Activated CD4-positive, alpha-beta T cell treated with anti-CD3 and anti-CD28 coated beads, Interleukin-2, amount 10 ng/mL, durations not matched to agents 24 days and 14 days (primary cell): Measurements from ENCODE around the gene SLC19A1. TPM values are rescaled to one million over a fixed set of nuclear protein-coding genes. Genes with fewer than 3 reads are reported as not detected.

ENCODE experiments used
- DNase-seq: peaks from one replicate; pipeline ENCODE4 v3.0.0; 2022
- H3K27ac Mint-ChIP-seq: one replicate; pipeline ENCODE4 v1.8.0; 2022; ENCODE audit warnings: mild to moderate bottlenecking, mixed read lengths
- H3K27me3 Mint-ChIP-seq: one replicate; pipeline ENCODE4 v1.8.0; 2022; ENCODE audit warnings: mixed read lengths
- H3K36me3 Mint-ChIP-seq: one replicate; pipeline ENCODE4 v1.8.0; 2022; ENCODE audit warnings: low read depth, mild to moderate bottlenecking, mixed read lengths
- H3K4me1 Mint-ChIP-seq: one replicate; pipeline ENCODE4 v1.8.0; 2021; ENCODE audit warnings: mixed read lengths
- H3K4me3 Mint-ChIP-seq: one replicate; pipeline ENCODE4 v1.8.0; 2022; ENCODE audit warnings: mild to moderate bottlenecking, moderate library complexity, mixed read lengths
- H3K9me3 Mint-ChIP-seq: one replicate; pipeline ENCODE4 v1.8.0; 2021; ENCODE audit warnings: mixed read lengths
- intact Hi-C: fragments of 100-400 bp; cut with micrococcal nuclease; formaldehyde crosslinking; loops from one replicate; pipeline ENCODE4 v1.15.1; 2023
- total RNA-seq: library from RNA; stranded (reverse); gene quantifications from 2 replicates; pipeline ENCODE4 v1.2.3, GENCODE V29; 2022

SLC19A1 gene
- total RNA-seq, 1 donor from 2014 or later: 100 TPM

DNA sequence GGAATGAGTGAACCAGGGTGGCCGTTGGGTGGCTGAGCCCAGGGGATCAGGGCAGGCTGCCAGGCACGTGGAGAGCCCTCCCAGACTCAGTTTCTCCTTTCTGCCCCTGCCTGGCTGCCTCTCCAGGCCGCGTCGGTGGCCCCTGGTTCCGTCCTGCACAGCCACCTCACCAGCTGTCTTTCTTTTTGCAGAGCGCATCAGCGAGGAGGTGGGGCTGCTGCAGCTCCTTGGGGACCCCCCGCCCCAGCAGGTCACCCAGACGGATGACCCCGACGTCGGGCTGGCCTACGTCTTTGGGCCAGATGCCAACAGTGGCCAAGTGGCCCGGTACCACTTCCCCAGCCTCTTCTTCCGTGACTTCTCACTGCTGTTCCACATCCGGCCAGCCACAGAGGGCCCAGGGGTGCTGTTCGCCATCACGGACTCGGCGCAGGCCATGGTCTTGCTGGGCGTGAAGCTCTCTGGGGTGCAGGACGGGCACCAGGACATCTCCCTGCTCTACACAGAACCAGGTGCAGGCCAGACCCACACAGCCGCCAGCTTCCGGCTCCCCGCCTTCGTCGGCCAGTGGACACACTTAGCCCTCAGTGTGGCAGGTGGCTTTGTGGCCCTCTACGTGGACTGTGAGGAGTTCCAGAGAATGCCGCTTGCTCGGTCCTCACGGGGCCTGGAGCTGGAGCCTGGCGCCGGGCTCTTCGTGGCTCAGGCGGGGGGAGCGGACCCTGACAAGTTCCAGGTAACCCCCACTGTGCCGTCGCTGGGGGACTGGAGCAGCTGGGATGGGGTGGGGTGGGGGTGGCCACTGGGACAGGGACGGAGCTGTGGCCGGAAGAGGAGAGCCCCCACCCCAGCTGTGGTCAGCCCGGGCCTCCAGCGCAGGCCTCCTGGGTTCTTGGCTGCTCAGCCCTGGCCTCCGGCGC lies 73.9 kb downstream of the SLC19A1 start:
- Mint-ChIP-seq H3K9me3 (no peaks in the 10 kb centered on the region), H3K36me3 (no peaks in the 10 kb centered on the region), H3K27me3 (peaks cover 4% of the 10 kb centered on the region), H3K4me3 (no peak overlapping the region), H3K4me1 (peaks cover 10% of the 10 kb centered on the region), H3K27ac (no peak overlapping the region)
- intact Hi-C loops: no loop called here
- DNase-seq: no peak

DNA sequence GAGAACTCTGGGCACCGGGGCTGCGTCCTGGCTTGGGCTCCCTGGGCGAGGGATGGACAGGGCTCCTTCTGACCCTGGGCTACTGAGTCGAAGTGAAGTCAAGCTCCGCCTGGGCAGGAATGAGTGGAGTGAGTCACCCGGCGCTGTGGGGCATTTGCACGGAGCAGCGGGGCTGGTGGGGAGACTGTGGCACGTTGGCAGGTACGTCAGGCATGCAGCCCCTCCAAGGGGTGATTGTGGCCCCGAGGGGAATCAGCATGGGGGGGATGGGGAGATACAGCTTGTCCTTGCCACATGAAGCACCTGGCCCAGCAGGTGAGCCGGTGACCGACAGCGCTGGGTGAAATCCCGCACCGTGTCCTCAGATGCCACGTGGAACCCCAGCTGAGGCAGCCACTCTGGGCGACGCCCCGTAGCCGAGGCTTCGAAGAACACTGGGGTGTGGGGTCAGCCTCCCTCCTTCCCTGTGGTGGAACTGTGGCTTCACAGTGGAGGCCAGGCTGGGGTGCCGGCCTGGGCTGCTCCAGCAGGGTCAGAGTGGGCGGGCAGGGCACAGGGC lies 74.9 kb downstream of the SLC19A1 start:
- Mint-ChIP-seq H3K27ac (no peak overlapping the region), H3K27me3 (peaks cover 9% of the 10 kb centered on the region), H3K36me3 (no peaks in the 10 kb centered on the region), H3K4me3 (no peak overlapping the region), H3K9me3 (no peaks in the 10 kb centered on the region), H3K4me1 (peaks cover 10% of the 10 kb centered on the region)
- intact Hi-C loops: no loop called here
- no peak for DNase-seq

DNA sequence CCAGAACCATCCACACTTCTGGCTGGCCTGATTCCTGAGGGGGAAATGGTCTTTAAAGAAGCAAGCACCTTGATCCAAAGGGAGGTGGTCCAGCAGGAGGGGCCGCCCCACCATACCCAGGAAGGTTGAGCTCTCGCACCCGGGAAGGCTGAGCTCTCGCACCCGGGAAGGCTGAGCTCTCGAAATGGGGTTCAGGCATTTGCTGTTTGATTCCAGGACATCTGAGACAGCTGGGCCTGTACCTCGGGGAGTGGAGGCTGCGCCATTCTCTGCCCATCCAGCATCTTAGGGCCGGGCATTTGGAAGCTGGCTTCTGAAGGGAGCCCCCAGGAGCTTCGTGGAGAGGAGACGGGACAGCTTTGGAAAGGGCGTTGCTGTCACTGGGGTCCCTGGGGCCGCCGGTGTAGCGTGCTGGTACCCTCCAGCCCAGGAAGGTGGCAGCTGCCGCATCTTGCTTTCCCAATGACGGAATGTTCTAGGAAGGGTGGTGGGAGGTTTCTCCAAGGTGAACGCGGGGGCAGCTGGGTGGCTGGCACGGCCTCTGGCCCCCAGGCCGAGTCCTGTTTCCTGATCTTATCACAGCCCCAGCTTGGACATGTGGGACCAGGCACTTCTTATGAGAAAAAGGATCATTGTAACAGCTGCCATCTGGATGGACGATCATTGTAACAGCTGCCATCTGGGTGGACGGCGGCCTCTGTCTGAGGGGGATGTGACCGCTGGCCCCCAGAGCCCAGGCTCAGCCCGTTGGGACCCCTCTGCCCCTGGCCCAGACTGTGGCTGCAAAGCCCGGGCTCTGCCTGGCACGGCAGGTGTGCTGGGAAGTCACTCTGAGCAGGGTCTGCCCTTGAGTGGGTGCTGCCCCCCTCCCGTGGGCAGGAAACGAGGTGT lies 75.7 kb downstream of the SLC19A1 start:
- H3K27me3 Mint-ChIP-seq: peaks cover 13% of the 10 kb centered on the region
- no peak overlapping the region for H3K4me3 Mint-ChIP-seq
- H3K27ac Mint-ChIP-seq: no peak overlapping the region
- H3K4me1 Mint-ChIP-seq: peaks cover 10% of the 10 kb centered on the region
- intact Hi-C loops: no loop called here
- no peak for DNase-seq
- no peaks in the 10 kb centered on the region for H3K36me3 Mint-ChIP-seq
- H3K9me3 Mint-ChIP-seq: no peaks in the 10 kb centered on the region

DNA sequence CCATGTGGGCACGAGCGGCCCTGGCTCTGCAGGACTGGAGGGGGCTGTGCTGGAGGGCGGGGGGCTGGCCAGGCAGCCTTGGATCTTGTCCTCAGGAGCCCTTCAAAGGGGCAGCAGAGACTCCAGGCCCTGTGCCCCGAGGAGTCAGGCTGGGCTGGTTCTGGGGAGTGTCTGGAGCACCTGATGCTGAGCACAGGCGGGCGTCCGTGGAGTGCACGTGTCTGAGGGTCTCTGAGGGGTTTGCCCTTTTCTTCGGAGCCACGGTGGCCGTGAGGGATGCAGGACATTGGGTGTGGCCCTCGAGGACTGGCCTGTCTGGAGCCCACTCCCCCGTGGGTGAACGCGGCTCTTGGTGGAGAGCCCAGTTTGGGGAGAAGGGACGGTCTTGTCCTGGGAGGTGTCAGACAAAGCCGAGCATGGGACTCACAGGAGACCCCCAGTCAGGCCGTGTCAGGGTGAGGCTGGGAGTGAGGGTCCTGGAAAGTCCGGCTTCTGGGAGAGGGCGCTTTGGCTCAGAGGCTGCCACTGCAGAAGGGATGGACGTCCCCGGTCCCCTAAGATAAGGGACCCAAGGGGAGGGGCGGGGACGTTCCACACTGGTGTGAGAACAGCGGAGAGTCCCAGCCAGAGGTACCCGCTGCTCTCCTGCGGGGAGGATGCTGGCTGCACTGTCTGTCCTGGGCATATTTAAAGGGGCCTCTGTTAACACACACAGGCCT lies 76.5 kb downstream of the SLC19A1 start:
- H3K36me3 Mint-ChIP-seq: no peaks in the 10 kb centered on the region
- H3K9me3 Mint-ChIP-seq: no peaks in the 10 kb centered on the region
- no peak overlapping the region for H3K4me3 Mint-ChIP-seq
- intact Hi-C loops: no loop called here
- H3K27ac Mint-ChIP-seq: no peak overlapping the region
- peaks cover 15% of the 10 kb centered on the region for H3K27me3 Mint-ChIP-seq
- peaks cover 6% of the 10 kb centered on the region for H3K4me1 Mint-ChIP-seq
- no peak for DNase-seq

DNA sequence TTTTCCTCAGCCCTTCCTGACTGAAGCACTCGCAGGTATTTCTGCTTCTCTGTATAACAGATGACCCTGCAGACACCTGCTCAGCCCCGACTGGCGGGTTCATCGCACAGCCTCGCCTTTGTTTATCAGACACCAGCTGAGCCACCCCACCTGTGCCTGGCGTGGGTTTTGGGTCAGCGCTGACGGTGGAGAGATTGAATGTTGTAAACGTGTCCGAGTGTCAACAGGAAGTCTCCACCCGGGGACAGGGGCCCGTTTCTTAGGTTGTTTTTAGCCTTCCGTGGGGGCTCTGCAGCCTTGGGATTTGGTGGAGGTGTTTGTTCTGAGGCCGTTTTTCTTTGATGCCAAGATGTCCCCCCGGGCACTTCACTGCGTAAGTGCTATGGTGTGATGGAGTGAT lies 77.1 kb downstream of the SLC19A1 start:
- Mint-ChIP-seq H3K36me3 (no peaks in the 10 kb centered on the region), H3K4me3 (no peak overlapping the region), H3K27ac (no peak overlapping the region), H3K9me3 (no peaks in the 10 kb centered on the region), H3K4me1 (peaks cover 3% of the 10 kb centered on the region), H3K27me3 (peaks cover 15% of the 10 kb centered on the region)
- DNase-seq: no peak
- intact Hi-C loops: no loop called here

DNA sequence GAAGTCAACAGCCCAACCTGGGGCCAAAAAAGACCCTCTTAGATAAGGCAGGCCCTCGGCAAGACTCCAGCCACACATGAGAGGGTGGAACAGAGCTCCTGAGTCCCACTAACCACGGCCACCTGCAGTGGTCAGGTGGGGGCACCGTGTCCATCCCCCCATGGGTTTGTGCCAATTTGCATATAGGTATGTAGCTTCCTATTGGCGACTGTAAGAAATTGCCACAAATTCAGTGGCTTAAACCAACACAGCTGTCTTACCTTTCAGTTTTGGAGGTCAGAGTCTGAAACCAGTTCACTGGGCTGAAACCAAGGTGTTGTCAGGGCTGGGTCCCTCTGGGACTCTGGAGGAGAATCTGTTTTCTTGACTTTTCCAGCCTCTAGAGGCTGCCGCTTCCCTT lies 77.9 kb downstream of the SLC19A1 start:
- Mint-ChIP-seq H3K36me3 (no peaks in the 10 kb centered on the region), H3K4me3 (no peak overlapping the region)

DNA sequence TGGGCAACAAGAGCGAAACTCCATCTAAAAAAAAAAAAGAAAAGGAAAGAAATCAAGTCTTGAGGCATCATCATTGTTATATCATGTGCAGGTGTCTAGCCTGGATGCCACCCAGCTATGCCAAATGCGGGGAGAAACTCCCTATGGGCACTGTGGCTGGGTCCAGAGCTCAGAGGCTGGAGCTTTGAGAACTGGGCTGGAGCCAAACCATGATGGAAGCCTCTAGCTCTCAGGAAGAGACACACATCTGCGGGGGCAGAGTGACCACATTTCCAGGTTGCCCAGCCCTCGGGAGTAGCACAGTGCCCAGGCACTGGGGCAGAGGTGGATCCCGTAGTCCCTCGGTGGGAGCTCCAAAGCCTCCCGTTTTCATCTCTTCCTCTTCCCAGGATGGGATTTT lies 78.4 kb downstream of the SLC19A1 start:
- H3K4me3 Mint-ChIP-seq: no peak overlapping the region
- intact Hi-C loops: no loop called here
- H3K36me3 Mint-ChIP-seq: no peaks in the 10 kb centered on the region
- H3K9me3 Mint-ChIP-seq: no peaks in the 10 kb centered on the region
- peaks cover 15% of the 10 kb centered on the region for H3K27me3 Mint-ChIP-seq
- no peak for DNase-seq
- no peaks in the 10 kb centered on the region for H3K4me1 Mint-ChIP-seq
- H3K27ac Mint-ChIP-seq: no peak overlapping the region

More for the DNA sequence above, 77.9 kb downstream of the SLC19A1 start:
- H3K4me1 Mint-ChIP-seq: no peaks in the 10 kb centered on the region
- intact Hi-C loops: no loop called here
- H3K27ac Mint-ChIP-seq: no peak overlapping the region
- no peak for DNase-seq
- peaks cover 15% of the 10 kb centered on the region for H3K27me3 Mint-ChIP-seq
- H3K9me3 Mint-ChIP-seq: no peaks in the 10 kb centered on the region

DNA sequence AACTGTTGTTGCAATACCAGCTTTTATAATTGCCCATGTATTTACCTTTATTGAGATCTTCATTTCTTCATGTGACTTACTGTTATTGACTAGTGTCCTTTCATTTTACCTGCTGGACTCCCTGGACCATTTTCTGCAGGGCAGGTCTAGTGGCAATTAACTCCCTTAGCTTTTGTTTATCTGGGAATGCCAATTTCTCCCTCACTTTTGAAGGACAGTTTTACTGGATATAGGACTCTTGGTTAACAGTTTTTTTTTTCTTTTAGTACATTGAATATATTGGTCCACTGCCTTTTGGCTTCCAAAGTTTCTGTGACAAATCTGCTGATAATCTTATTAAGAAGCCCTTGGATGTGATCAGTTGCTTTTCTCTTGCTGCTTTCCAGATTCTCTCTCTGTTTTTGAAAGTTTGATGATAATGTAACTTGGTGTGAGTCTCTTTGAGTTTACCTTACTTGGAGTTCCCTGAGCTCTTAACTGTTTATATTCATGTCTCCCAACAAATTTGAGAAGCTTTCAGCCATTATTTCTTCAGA lies 80.4 kb downstream of the SLC19A1 start:
- H3K27ac Mint-ChIP-seq: no peak overlapping the region
- H3K36me3 Mint-ChIP-seq: no peaks in the 10 kb centered on the region
- no peaks in the 10 kb centered on the region for H3K9me3 Mint-ChIP-seq
- H3K4me3 Mint-ChIP-seq: no peak overlapping the region
- peaks cover 15% of the 10 kb centered on the region for H3K27me3 Mint-ChIP-seq
- DNase-seq: no peak
- intact Hi-C loops: no loop called here
- H3K4me1 Mint-ChIP-seq: no peaks in the 10 kb centered on the region

DNA sequence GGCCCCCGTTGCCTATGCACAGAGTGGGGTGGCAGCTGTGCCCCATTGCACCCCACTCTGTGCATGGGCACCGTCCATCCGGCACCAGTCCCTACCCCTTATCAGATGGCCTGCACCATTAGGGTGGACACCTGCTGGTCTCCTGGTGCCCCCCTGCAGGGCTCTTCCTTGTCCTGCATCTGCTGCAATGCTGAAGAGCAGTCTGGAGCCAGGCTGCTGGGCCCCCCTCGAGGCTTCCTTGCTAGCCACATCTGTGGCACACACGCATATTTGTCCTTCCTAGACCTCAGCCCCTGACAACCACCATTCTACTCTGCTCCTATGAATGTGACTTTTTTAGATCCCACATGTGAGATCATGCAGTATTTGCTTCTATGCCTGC lies 80.9 kb downstream of the SLC19A1 start:
- H3K9me3 Mint-ChIP-seq: no peaks in the 10 kb centered on the region
- peaks cover 15% of the 10 kb centered on the region for H3K27me3 Mint-ChIP-seq
- H3K4me3 Mint-ChIP-seq: no peak overlapping the region
- intact Hi-C loops: no loop called here
- H3K27ac Mint-ChIP-seq: no peak overlapping the region
- H3K36me3 Mint-ChIP-seq: no peaks in the 10 kb centered on the region
- no peaks in the 10 kb centered on the region for H3K4me1 Mint-ChIP-seq
- DNase-seq: no peak

DNA sequence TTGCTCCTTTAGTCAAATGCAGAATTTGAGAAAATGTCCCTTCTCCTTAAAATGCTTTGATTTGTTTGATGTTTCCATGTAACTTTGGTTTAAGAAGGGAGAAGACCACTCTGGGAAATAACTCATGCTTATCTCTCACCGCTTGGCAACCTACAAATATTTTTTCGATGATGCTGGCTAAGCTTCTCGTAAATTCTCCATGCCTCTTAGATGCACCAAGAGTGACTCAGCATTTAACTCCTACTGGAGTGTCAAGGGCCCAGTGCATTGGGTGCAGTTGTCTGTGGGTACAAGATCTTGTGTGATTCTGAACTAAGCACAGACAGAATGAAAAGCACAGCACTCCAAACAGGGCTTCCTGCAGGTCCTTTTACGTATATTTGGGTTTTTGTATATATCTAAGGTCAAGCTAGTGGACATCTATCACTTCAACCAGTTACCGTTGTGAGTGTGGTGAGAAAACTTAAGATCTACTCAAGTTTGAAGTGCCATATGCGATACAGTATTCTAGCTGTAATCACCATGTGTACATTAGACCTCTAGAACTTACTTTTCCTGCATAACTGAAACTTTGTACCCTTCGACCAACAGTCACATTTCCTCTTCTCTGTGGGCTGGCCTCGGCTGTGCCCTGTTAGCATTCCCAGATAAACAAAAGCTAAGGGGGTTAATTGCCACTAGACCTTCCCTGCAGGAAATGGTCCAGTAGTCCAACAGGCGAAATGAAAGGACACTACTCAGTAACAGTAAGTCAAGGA lies 81.5 kb downstream of the SLC19A1 start:
- no peaks in the 10 kb centered on the region for H3K9me3 Mint-ChIP-seq
- peaks cover 15% of the 10 kb centered on the region for H3K27me3 Mint-ChIP-seq
- intact Hi-C loops: no loop called here
- H3K4me1 Mint-ChIP-seq: no peaks in the 10 kb centered on the region
- DNase-seq: no peak
- H3K4me3 Mint-ChIP-seq: no peak overlapping the region
- H3K27ac Mint-ChIP-seq: no peak overlapping the region
- H3K36me3 Mint-ChIP-seq: no peaks in the 10 kb centered on the region

DNA sequence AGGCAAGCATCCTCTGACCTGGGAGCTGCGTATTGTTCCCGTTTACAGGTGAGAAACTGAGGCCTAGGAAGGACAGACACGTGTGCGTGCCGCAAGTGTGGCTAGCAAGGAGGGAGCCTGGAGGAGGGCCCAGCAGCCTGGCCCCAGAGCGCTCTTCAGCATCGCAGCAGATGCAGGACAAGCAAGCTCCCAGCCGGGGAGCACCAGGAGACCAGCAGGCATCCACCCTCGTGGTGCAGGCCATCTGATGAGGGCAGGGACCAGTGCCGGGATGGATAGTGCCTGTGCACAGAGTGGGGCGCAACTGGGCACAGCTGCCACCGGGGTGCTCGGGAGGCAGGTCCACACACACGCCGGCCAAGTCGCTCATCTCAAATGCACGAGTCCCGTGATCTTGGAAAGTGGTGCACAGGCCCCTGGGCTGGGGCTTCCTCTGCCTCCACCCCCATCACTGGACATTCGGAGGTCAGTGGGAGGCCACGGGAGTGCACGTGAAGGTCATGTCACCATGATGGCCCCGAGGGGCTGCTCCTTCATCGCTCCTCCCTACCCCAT lies 82.2 kb downstream of the SLC19A1 start:
- no peaks in the 10 kb centered on the region for H3K36me3 Mint-ChIP-seq
- no peaks in the 10 kb centered on the region for H3K4me1 Mint-ChIP-seq
- H3K4me3 Mint-ChIP-seq: no peak overlapping the region
- intact Hi-C loops: no loop called here
- no peak overlapping the region for H3K27ac Mint-ChIP-seq
- peaks cover 15% of the 10 kb centered on the region for H3K27me3 Mint-ChIP-seq
- DNase-seq: no peak
- no peaks in the 10 kb centered on the region for H3K9me3 Mint-ChIP-seq

DNA sequence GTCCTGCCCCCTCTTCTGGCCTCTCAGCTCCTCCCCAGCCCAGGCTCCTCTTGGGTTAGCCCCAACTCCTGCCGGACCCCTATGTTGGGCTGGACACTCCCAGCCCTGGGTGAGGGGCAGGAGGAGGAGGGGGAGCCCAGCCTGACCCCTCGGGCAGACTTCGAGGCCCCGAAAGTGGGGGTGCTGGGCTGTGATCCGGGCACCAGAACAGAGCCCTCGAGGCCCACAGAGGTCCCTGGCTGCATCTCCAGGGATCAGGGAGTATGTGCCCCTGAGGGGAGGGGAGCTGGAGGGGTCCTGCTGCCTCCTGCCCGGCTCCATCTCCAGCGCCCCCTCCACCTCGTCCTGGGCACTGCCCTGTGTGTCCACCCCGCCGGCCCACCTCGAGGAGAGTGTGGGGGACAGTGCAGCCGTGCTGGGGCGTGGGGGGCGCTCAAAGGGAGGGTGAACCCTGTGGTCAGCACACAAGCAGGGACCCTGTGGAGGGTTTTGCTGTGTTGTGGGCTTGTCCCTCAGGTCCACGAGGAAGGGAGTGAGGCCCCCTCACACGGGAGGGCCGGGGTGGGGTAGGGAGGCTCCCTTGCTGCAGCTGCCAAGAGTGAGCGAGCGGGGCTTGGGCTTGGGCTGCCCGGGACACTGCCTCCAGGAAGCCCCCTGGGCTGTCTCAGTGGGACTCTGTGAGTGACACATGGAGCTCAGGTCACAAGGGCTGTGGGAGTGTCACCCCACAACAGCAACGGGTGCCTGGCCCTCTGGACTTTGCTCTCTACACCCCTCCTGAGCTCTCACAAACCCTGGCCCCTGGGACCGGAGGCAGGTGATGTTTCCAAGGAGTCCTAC lies 82.8 kb downstream of the SLC19A1 start:
- intact Hi-C loops: no loop called here
- no peaks in the 10 kb centered on the region for H3K36me3 Mint-ChIP-seq
- no peaks in the 10 kb centered on the region for H3K4me1 Mint-ChIP-seq
- no peak overlapping the region for H3K4me3 Mint-ChIP-seq
- no peaks in the 10 kb centered on the region for H3K9me3 Mint-ChIP-seq
- no peak overlapping the region for H3K27ac Mint-ChIP-seq
- no peak for DNase-seq
- peaks cover 11% of the 10 kb centered on the region for H3K27me3 Mint-ChIP-seq
